Ishikawa (cell line): ENCODE results near the gene ADA.

ENCODE experiments used
- CEBPB ChIP-seq: IDR thresholded peaks from 2 replicates; pipeline ENCODE4 v1.6.1; 2012
- CREB1 ChIP-seq: IDR thresholded peaks from 2 replicates; pipeline ENCODE4 v1.6.1; 2012; ENCODE audit warnings: low read depth
- EP300 ChIP-seq: IDR thresholded peaks from 2 replicates; pipeline ENCODE4 v1.6.1; 2012; ENCODE audit warnings: borderline replicate concordance
- FOXM1 ChIP-seq: IDR thresholded peaks from 2 replicates; pipeline ENCODE4 v1.6.1; 2012; ENCODE audit warnings: low read depth, borderline replicate concordance
- NFIC ChIP-seq: IDR thresholded peaks from 2 replicates; pipeline ENCODE4 v1.6.1; 2012
- RAD21 ChIP-seq: IDR thresholded peaks from 2 replicates; pipeline ENCODE4 v1.6.1; 2012; ENCODE audit warnings: low read depth
- TAF1 ChIP-seq: IDR thresholded peaks from 2 replicates; pipeline ENCODE4 v1.6.1; 2012; ENCODE audit warnings: low read depth, mild to moderate bottlenecking
- TCF12 ChIP-seq: IDR thresholded peaks from 2 replicates; pipeline ENCODE4 v1.6.1; 2012; ENCODE audit warnings: low read depth
- TEAD4 ChIP-seq: IDR thresholded peaks from 2 replicates; pipeline ENCODE4 v1.6.1; 2012
- YY1 ChIP-seq: IDR thresholded peaks from 2 replicates; pipeline ENCODE4 v1.6.1; 2012; ENCODE audit warnings: low read depth
- TF ChIP-seq, protein P1 (sequence below): IDR thresholded peaks from 2 replicates; pipeline ENCODE4 v1.6.1; 2012; ENCODE audit warnings: low read depth, mild to moderate bottlenecking
- TF ChIP-seq, protein P2 (sequence below): IDR thresholded peaks from 2 replicates; pipeline ENCODE4 v1.6.1; 2012
- TF ChIP-seq, protein P3 (sequence below): IDR thresholded peaks from 2 replicates; pipeline ENCODE4 v1.6.1; 2012

DNA sequence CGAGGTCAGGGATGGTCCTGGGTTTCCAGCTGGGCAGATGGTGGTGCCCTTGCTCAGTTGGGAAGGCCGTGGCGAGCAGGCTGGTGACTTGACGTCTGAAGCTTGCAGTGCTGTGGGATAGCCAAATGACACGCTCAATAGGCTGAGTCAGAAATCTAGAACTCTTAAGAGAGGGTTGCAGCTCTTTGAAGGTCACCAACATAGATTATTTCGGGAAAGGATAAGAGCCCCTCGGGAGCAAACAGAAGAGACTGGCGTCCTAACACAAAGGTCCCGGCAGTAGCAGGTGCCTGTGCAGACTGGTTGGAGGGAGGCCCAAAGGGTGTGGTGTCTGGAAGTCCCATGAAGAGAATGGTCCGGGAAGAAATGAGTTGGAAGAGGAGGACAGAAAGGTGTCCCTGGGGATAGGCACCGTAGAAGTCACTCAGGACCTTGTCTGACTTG, 50.7 kb downstream of the ADA start:
- TF ChIP-seq, protein P1, sequence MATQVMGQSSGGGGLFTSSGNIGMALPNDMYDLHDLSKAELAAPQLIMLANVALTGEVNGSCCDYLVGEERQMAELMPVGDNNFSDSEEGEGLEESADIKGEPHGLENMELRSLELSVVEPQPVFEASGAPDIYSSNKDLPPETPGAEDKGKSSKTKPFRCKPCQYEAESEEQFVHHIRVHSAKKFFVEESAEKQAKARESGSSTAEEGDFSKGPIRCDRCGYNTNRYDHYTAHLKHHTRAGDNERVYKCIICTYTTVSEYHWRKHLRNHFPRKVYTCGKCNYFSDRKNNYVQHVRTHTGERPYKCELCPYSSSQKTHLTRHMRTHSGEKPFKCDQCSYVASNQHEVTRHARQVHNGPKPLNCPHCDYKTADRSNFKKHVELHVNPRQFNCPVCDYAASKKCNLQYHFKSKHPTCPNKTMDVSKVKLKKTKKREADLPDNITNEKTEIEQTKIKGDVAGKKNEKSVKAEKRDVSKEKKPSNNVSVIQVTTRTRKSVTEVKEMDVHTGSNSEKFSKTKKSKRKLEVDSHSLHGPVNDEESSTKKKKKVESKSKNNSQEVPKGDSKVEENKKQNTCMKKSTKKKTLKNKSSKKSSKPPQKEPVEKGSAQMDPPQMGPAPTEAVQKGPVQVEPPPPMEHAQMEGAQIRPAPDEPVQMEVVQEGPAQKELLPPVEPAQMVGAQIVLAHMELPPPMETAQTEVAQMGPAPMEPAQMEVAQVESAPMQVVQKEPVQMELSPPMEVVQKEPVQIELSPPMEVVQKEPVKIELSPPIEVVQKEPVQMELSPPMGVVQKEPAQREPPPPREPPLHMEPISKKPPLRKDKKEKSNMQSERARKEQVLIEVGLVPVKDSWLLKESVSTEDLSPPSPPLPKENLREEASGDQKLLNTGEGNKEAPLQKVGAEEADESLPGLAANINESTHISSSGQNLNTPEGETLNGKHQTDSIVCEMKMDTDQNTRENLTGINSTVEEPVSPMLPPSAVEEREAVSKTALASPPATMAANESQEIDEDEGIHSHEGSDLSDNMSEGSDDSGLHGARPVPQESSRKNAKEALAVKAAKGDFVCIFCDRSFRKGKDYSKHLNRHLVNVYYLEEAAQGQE: no peak
- TF ChIP-seq, protein P2, sequence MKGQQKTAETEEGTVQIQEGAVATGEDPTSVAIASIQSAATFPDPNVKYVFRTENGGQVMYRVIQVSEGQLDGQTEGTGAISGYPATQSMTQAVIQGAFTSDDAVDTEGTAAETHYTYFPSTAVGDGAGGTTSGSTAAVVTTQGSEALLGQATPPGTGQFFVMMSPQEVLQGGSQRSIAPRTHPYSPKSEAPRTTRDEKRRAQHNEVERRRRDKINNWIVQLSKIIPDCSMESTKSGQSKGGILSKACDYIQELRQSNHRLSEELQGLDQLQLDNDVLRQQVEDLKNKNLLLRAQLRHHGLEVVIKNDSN: no peak
- TF ChIP-seq, protein P3, sequence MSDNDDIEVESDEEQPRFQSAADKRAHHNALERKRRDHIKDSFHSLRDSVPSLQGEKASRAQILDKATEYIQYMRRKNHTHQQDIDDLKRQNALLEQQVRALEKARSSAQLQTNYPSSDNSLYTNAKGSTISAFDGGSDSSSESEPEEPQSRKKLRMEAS: no peak
- TF ChIP-seq RAD21 (no peak), EP300 (no peak), CEBPB (no peak), NFIC (no peak), CREB1 (no peak), TCF12 (no peak), FOXM1 (no peak), TAF1 (no peak), TEAD4 (no peak), YY1 (no peak)
